Left ventricle myocardium inferior (tissue), 1 donor: Measurements from ENCODE around the gene MICOS13. TPM values are rescaled to one million over a fixed set of nuclear protein-coding genes. Genes with fewer than 3 reads are reported as not detected.

ENCODE experiments used
- DNase-seq: peaks from one replicate; pipeline ENCODE4 v3.0.0-alpha.2; 2020
- H3K27ac ChIP-seq: fragments of 200-600 bp; replicated peaks from 2 replicates; pipeline ENCODE4 v1.8.0; 2021
- H3K27me3 ChIP-seq: fragments of 200-600 bp; 2 replicates; pipeline ENCODE4 v1.8.0; 2021; ENCODE audit warnings: low read depth
- H3K36me3 ChIP-seq: fragments of 200-600 bp; 2 replicates; pipeline ENCODE4 v1.8.0; 2021
- H3K4me1 ChIP-seq: fragments of 200-600 bp; 2 replicates; pipeline ENCODE4 v1.8.0; 2021
- H3K4me3 ChIP-seq: fragments of 200-600 bp; 2 replicates; pipeline ENCODE4 v1.8.0; 2021; ENCODE audit warnings: mild to moderate bottlenecking, moderate library complexity
- H3K9me3 ChIP-seq: fragments of 200-600 bp; replicated peaks from 2 replicates; pipeline ENCODE4 v1.8.0; 2021
- CTCF ChIP-seq: fragments of 200-600 bp; IDR thresholded peaks from 2 replicates; pipeline ENCODE4 v1.8.0; 2021; ENCODE audit warnings: antibody characterized with exemption, mild to moderate bottlenecking, borderline replicate concordance
- intact Hi-C: fragments of 100-400 bp; cut with micrococcal nuclease; formaldehyde crosslinking; loops from one replicate; pipeline ENCODE4 v1.11.0; 2022
- long read RNA-seq: library from polyadenylated mRNA; unstranded; transcript quantifications from one replicate; pipeline ENCODE4 v2.0.0, GENCODE V29; 2021
- total RNA-seq: library from RNA; stranded (reverse); fragmentation: NEBNext Ultra II Directional; extraction: Animal tissue kit (Norgen Biotek cat#: 25700); gene quantifications from one replicate; pipeline ENCODE4 v1.2.1, GENCODE V29; 2021
- donor health status: DM: no; HTN: yes; CAD: no; lungs with severe emphysema.

The MICOS13 gene
- total RNA-seq: 155 TPM
- long read RNA-seq, transcript C19orf70-204 (4 exons, 655 nt): minor isoform, 6 of 158 reads
- long read RNA-seq, transcript C19orf70-201 (4 exons, 896 nt): major isoform, 140 of 158 reads
- long read RNA-seq, partial matches to known transcripts: 5 of 158 reads
- long read RNA-seq, other reads (novel, unspliced or antisense): 7 of 158 reads

DNA sequence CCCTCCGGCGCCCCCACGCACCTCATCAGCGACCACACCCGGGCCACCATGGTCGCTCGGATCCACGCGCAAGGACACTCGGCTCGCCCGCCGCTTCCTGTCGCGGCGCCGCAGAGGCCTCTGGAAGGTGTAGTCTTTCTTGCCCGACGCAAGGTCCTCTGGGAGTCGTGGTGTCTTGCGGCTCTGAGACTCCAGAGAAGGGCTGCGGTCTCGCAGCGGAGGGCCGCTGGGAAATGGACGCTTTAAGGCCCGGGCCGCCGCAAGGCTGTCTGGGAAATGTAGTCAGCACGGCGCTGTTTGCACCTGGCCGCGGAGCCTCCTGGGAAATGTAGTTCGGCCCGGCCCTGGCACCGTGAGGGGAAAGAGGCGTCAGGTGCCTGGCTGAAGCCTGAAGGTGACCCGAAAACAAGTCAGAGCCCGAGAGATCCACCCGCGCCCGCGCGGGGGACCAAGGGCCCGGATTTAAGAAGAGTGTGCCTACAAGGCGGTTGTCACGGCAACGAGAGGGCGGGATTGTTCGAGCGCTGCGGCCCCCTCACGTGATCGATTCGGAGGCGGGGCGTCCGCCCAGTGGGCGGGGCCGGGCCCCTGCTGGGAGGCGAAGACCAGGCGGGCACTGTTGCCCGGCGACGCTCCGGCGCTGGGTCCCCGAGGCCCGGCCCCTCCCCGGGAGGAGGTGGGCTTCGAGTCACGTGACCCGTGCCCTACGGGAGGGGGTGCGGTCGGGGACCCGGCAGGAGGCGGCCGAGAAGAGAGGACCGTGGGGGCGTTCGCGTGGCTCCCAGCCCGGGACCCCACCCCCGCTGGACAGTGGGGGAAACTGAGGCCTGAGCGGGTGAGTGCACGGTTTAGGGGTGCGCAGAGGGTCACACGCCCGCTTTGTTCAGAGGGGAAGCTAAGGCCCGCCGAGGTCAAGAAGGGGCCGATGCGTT, at the start of gene MICOS13, which contains the start of gene HSD11B1L:
TSS of gene MICOS13 (minus strand) at position 80 of the 932 bp plus-strand sequence. CDS start at position 50, 30 bp downstream.
TSS of gene HSD11B1L (plus strand) at position 591 of the 932 bp plus-strand sequence. CDS start 3,806 bp downstream, outside the sequence.
- peaks cover 38% of the 10 kb centered on the region for H3K4me1 ChIP-seq
- intact Hi-C loops: no loop called here
- peaks cover 13% of the 10 kb centered on the region for H3K36me3 ChIP-seq
- H3K9me3 ChIP-seq: no peaks in the 10 kb centered on the region
- no peaks in the 10 kb centered on the region for H3K27me3 ChIP-seq
- no peak for TF ChIP-seq CTCF
- H3K27ac ChIP-seq: peak within 1 kb of the TSS; percentile 96
- peak; percentile 99 for DNase-seq
- peak within 1 kb of the TSS; percentile 91 for H3K4me3 ChIP-seq

DNA sequence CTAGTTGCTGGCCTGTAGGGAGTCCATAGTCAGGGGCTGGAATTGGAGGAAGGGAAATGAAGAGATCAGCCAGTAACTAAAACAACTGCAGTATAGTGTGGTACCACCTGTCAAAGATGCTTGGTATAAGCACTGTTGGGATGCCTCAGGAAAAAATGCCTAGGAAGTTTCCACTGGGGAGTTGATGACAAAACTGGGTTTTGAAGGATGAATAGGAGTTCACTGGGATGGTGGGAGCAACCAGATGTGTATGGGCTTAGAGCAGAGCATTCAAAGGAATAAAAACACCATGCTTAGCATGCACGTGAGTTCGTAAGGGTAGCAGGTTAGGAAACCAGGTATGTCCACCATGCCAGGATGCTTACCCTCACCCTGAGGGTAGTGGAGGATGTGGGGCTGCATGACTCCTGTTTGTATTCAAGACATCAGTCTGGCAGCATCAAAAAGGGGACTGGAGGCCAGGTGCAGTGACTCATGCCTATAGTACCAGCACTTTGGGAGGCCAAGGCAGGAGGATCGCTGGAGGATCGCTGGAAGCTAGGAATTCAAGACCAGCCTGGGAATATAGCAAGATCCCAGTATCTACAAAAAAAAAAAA, 47.2 kb upstream of the MICOS13 start:
- no peak overlapping the region for H3K4me3 ChIP-seq
- no peak overlapping the region for H3K27ac ChIP-seq
- DNase-seq: no peak
- H3K27me3 ChIP-seq: peaks cover 3% of the 10 kb centered on the region
- intact Hi-C loops: no loop called here
- no peaks in the 10 kb centered on the region for H3K4me1 ChIP-seq
- no peak for TF ChIP-seq CTCF
- no peaks in the 10 kb centered on the region for H3K36me3 ChIP-seq
- peaks cover 27% of the 10 kb centered on the region for H3K9me3 ChIP-seq

- intact Hi-C loops: no loop called here
- Histone ChIP-seq H3K4me3 (peak within 1 kb of the TSS; percentile 98), H3K4me1 (peaks cover 48% of the 10 kb centered on the region), H3K36me3 (peaks cover 4% of the 10 kb centered on the region), H3K27ac (peak within 1 kb of the TSS; percentile 100), H3K27me3 (no peaks in the 10 kb centered on the region), H3K9me3 (no peaks in the 10 kb centered on the region)
- TF ChIP-seq CTCF: peak; percentile 95
- DNase-seq: peak; percentile 98
These were observed 39.9 kb upstream of the MICOS13 start, which contains the start of the genes CATSPERD and LONP1 for GRCh38 chr19:5719961-5720790. TSS of gene CATSPERD (plus strand) at chr19:5720637. CDS start at chr19:5720738, 101 bp downstream. TSS of gene LONP1 (minus strand) at chr19:5720146. CDS start at chr19:5720132, 14 bp downstream.

GRCh38 chr19:5719274-5719960, 39.1 kb upstream of the MICOS13 start:
- Histone ChIP-seq H3K4me3 (peak overlapping the region; percentile 98), H3K9me3 (no peaks in the 10 kb centered on the region), H3K4me1 (peaks cover 49% of the 10 kb centered on the region), H3K36me3 (peaks cover 4% of the 10 kb centered on the region), H3K27me3 (no peaks in the 10 kb centered on the region), H3K27ac (peak overlapping the region; percentile 100)
- no peak for DNase-seq
- intact Hi-C loops: no loop called here
- no peak for TF ChIP-seq CTCF
